Chondrocyte (in vitro differentiated cells): ENCODE measurements around the gene JPH2. TPM values are rescaled to one million over a fixed set of nuclear protein-coding genes. Genes with fewer than 3 reads are reported as not detected.

ENCODE experiments used
- DNase-seq: peaks from one replicate; pipeline ENCODE4 v3.0.0; 2021; ENCODE audit warnings: mixed read lengths, low spot score
- H3K27ac Mint-ChIP-seq: one replicate; pipeline ENCODE4 v1.8.0; 2021; ENCODE audit warnings: mild to moderate bottlenecking, moderate library complexity, mixed read lengths; ENCODE audit not compliant: unreplicated experiment
- H3K27me3 Mint-ChIP-seq: 2 replicates; pipeline ENCODE4 v1.8.0; 2021; ENCODE audit warnings: low read depth, mixed read lengths
- H3K36me3 Mint-ChIP-seq: 2 replicates; pipeline ENCODE4 v1.8.0; 2021; ENCODE audit warnings: low read depth, mixed read lengths
- H3K4me1 Mint-ChIP-seq: 2 replicates; pipeline ENCODE4 v1.8.0; 2021; ENCODE audit warnings: low read depth, mild to moderate bottlenecking, mixed read lengths
- H3K4me3 Mint-ChIP-seq: one replicate; pipeline ENCODE4 v1.8.0; 2021; ENCODE audit warnings: mild to moderate bottlenecking, moderate library complexity, mixed read lengths; ENCODE audit not compliant: unreplicated experiment
- H3K9me3 Mint-ChIP-seq: 2 replicates; pipeline ENCODE4 v1.8.0; 2021; ENCODE audit warnings: low read depth, mixed read lengths
- CTCF ChIP-seq: fragments of 200-600 bp; sonication (generic); IDR thresholded peaks from 2 replicates; pipeline ENCODE4 v1.5.0; 2021; ENCODE audit warnings: antibody characterized with exemption, mild to moderate bottlenecking, moderate library complexity
- total RNA-seq: library from RNA; stranded (reverse); gene quantifications from 3 replicates; pipeline ENCODE4 v1.2.1, GENCODE V29; 2021

Gene JPH2
- total RNA-seq, 1 donor from 2014 or later, result 75.9 TPM

GRCh38 chr20:44071526-44072111 is 115.4 kb downstream of the JPH2 start:
- H3K27me3 Mint-ChIP-seq, result peaks cover 28% of the 10 kb centered on the region
- H3K9me3 Mint-ChIP-seq, result no peaks in the 10 kb centered on the region
- no peak overlapping the region for H3K27ac Mint-ChIP-seq
- no peak for DNase-seq
- no peak overlapping the region for H3K4me3 Mint-ChIP-seq
- no peaks in the 10 kb centered on the region for H3K36me3 Mint-ChIP-seq
- no peak for TF ChIP-seq CTCF
- peaks cover 3% of the 10 kb centered on the region for H3K4me1 Mint-ChIP-seq

- H3K9me3 Mint-ChIP-seq, result no peaks in the 10 kb centered on the region
- H3K27me3 Mint-ChIP-seq, result peaks cover 28% of the 10 kb centered on the region
- no peak for TF ChIP-seq CTCF
- H3K4me3 Mint-ChIP-seq, result no peak overlapping the region
- H3K27ac Mint-ChIP-seq, result no peak overlapping the region
- H3K4me1 Mint-ChIP-seq, result peaks cover 3% of the 10 kb centered on the region
- DNase-seq, result no peak
- H3K36me3 Mint-ChIP-seq, result no peaks in the 10 kb centered on the region
Measured at GRCh38 chr20:44071057-44071456, 115.9 kb downstream of the JPH2 start.

GRCh38 chr20:44070139-44070900 is 116.7 kb downstream of the JPH2 start:
- H3K27me3 Mint-ChIP-seq, result peaks cover 28% of the 10 kb centered on the region
- H3K9me3 Mint-ChIP-seq, result no peaks in the 10 kb centered on the region
- TF ChIP-seq CTCF, result no peak
- H3K36me3 Mint-ChIP-seq, result no peaks in the 10 kb centered on the region
- no peak for DNase-seq
- no peak overlapping the region for H3K4me3 Mint-ChIP-seq
- H3K27ac Mint-ChIP-seq, result no peak overlapping the region
- peaks cover 3% of the 10 kb centered on the region for H3K4me1 Mint-ChIP-seq

- H3K27ac Mint-ChIP-seq, result no peak overlapping the region
- DNase-seq, result no peak
Measured at GRCh38 chr20:44069203-44070011, 117.6 kb downstream of the JPH2 start.

More at GRCh38 chr20:44069203-44070011, 117.6 kb downstream of the JPH2 start:
- Mint-ChIP-seq H3K4me3 (no peak overlapping the region), H3K27me3 (peaks cover 24% of the 10 kb centered on the region), H3K36me3 (no peaks in the 10 kb centered on the region), H3K4me1 (peaks cover 3% of the 10 kb centered on the region), H3K9me3 (no peaks in the 10 kb centered on the region)
- no peak for TF ChIP-seq CTCF
